ENCODE results near the gene KCNC2. TPM values are rescaled to one million over a fixed set of nuclear protein-coding genes. Genes with fewer than 3 reads are reported as not detected.

KCNC2 gene
- total and polyA plus RNA-seq, 9 of the 15 experiments (the other 6 are each of a cell fraction or from before 2014, with no cell fraction given) = not detected

DNA sequence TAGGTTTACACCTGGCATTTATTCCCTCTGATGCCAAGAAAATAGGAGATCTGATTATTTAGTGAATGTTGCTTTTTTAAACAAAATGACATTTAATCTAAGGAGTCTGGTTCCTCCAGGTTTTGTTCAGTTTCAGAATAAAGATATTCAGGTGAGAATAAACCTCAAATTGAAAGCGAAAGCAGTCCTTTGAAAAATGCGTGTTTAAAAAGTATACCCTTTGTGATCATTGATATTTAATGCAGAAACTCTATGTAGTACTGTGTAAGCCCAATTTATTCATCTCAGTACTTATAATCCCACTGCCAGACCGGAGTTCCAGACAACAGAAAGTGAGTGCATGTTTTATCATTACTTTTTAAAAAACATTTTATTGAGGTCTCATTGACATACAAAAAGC is 210.2 kb downstream of the KCNC2 start:
- in situ Hi-C loops (cut with MboI) (no loop called here), intact Hi-C loops (cut with micrococcal nuclease) (no loop called here)
- 2% methylated on average over 3 of the region's 3 CpGs for WGBS (ENCODE audit: insufficient coverage, low coverage, missing lambda C conversion rate)
- TF ChIP-seq, protein P1, sequence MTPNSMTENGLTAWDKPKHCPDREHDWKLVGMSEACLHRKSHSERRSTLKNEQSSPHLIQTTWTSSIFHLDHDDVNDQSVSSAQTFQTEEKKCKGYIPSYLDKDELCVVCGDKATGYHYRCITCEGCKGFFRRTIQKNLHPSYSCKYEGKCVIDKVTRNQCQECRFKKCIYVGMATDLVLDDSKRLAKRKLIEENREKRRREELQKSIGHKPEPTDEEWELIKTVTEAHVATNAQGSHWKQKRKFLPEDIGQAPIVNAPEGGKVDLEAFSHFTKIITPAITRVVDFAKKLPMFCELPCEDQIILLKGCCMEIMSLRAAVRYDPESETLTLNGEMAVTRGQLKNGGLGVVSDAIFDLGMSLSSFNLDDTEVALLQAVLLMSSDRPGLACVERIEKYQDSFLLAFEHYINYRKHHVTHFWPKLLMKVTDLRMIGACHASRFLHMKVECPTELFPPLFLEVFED (CRISPR knock-in tag; conservative IDR thresholded peaks at IDR 0.05) = no peak
- TF ChIP-seq TSC22D4 (tag; IDR thresholded peaks at IDR 0.05) (no peak), SLC30A9 (CRISPR knock-in tag; IDR thresholded peaks at IDR 0.05) (no peak), LEF1 (IDR thresholded peaks at IDR 0.05) (no peak), CBFB (CRISPR knock-in tag; IDR thresholded peaks at IDR 0.05) (no peak)
- H4K20me1 ChIP-seq (replicated peaks; ENCODE audit: control insufficient read depth, insufficient read depth, low read length) = no peaks in the 10 kb centered on the region
- ChIA-PET CTCF (ENCODE audit: low intra/inter-chr PET ratio) (no interaction called here), POLR2A (no interaction called here)
- H3K4me2 ChIP-seq (ENCODE audit: insufficient read depth, low read length) = no peak overlapping the region
- DNase-seq (ENCODE audit: extremely low read depth in 1 of 4, low spot score in 3 of 4) (no peak), FAIRE-seq (no peak), ATAC-seq (no peak)
- H3K36me3 ChIP-seq (ENCODE audit: control insufficient read depth, insufficient read depth, low read length) = no peaks in the 10 kb centered on the region
- H3K27me3 ChIP-seq (ENCODE audit: control insufficient read depth in 2 of 2, insufficient read depth in 2 of 2, low read length in 2 of 2) = no peaks in the 10 kb centered on the region
- H3K4me1 ChIP-seq (replicated peaks in 1 of 2; ENCODE audit: control insufficient read depth in 2 of 2, insufficient read depth in 2 of 2, low read length in 2 of 2) = no peaks in the 10 kb centered on the region
- no peaks in the 10 kb centered on the region for H3K9me1 ChIP-seq (ENCODE audit: control insufficient read depth, insufficient read depth, low read length)
- no peak overlapping the region for H3K4me3 ChIP-seq
- H3K9ac ChIP-seq (ENCODE audit: insufficient read depth in 1 of 2, low read depth in 2 of 2, low read length in 2 of 2) = no peak overlapping the region
- H3K9me3 ChIP-seq (replicated peaks; ENCODE audit: control insufficient read depth, insufficient read depth, low read depth, low read length) = no peaks in the 10 kb centered on the region
- BruUV-seq (replicated peaks) = no TSS peak
- H3K27ac ChIP-seq (ENCODE audit: extremely low read depth, low read depth, low read length) = no peak overlapping the region
- H3K79me2 ChIP-seq (ENCODE audit: control insufficient read depth, insufficient read depth, low read length) = no peaks in the 10 kb centered on the region
- no peak overlapping the region for H2AFZ ChIP-seq (ENCODE audit: low read depth, low read length)

Other genes with a start within 250 kb of the KCNC2 start
- gene CAPS2, start 120.5 kb upstream of the KCNC2 start, total RNA-seq (2014; rRNA removed) = 0.33 TPM in 1 of 2 replicates, not detected in the other
- gene CAPS2, start 120.5 kb upstream of the KCNC2 start, total RNA-seq (2014; rRNA removed; fragmentation: Illumina TruSeq; extraction: Trizol) = 0.44 and 0.54 TPM in 2 replicates
- gene CAPS2, start 120.5 kb upstream of the KCNC2 start, total RNA-seq (2015; rRNA removed; fragmentation: Illumina TruSeq; extraction: Trizol) = 0.51 and 0.98 TPM in 2 replicates
- 0.36 and 0.60 TPM in 2 replicates for gene CAPS2, start 120.5 kb upstream of the KCNC2 start, total RNA-seq (2021)
- gene CAPS2, start 120.5 kb upstream of the KCNC2 start, polyA plus RNA-seq (2011; rRNA removed) = 0.10 and 0.12 TPM in 2 replicates
- gene CAPS2, start 120.5 kb upstream of the KCNC2 start, polyA plus RNA-seq (2014; fragmentation: Illumina TruSeq; extraction: Trizol) = 0.15 and 0.30 TPM in 2 replicates
- under 1 TPM; 0.37 to 0.69 TPM for gene CAPS2, start 120.5 kb upstream of the KCNC2 start, polyA plus RNA-seq (2014; fragmentation: Nextera tagmentation; extraction: Ambion mirVana)
- 0.82 TPM in 1 of 2 replicates, not detected in the other for gene CAPS2, start 120.5 kb upstream of the KCNC2 start, polyA plus RNA-seq (2014; rRNA removed)
- not detected in 2 replicates for gene GLIPR1L1, start 124.8 kb upstream of the KCNC2 start, total RNA-seq (2014; rRNA removed)
- gene GLIPR1L1, start 124.8 kb upstream of the KCNC2 start, total RNA-seq (2014; rRNA removed; fragmentation: Illumina TruSeq; extraction: Trizol) = not detected in 2 replicates
- not detected in 2 replicates for gene GLIPR1L1, start 124.8 kb upstream of the KCNC2 start, total RNA-seq (2015; rRNA removed; fragmentation: Illumina TruSeq; extraction: Trizol)
- gene GLIPR1L1, start 124.8 kb upstream of the KCNC2 start, total RNA-seq (2021) = not detected in 2 replicates
- not detected in 2 replicates for gene GLIPR1L1, start 124.8 kb upstream of the KCNC2 start, polyA plus RNA-seq (2011; rRNA removed)
- not detected in 2 replicates for gene GLIPR1L1, start 124.8 kb upstream of the KCNC2 start, polyA plus RNA-seq (2014; fragmentation: Illumina TruSeq; extraction: Trizol)
- gene GLIPR1L1, start 124.8 kb upstream of the KCNC2 start, polyA plus RNA-seq (2014; fragmentation: Nextera tagmentation; extraction: Ambion mirVana) = not detected
- not detected in 2 replicates for gene GLIPR1L1, start 124.8 kb upstream of the KCNC2 start, polyA plus RNA-seq (2014; rRNA removed)
- not detected in 2 replicates for gene GLIPR1L2, start 181.2 kb upstream of the KCNC2 start, total RNA-seq (2014; rRNA removed)
- gene GLIPR1L2, start 181.2 kb upstream of the KCNC2 start, total RNA-seq (2014; rRNA removed; fragmentation: Illumina TruSeq; extraction: Trizol) = not detected in 2 replicates
- gene GLIPR1L2, start 181.2 kb upstream of the KCNC2 start, total RNA-seq (2015; rRNA removed; fragmentation: Illumina TruSeq; extraction: Trizol) = not detected in 2 replicates
- not detected in 2 replicates for gene GLIPR1L2, start 181.2 kb upstream of the KCNC2 start, total RNA-seq (2021)
- not detected in 2 replicates for gene GLIPR1L2, start 181.2 kb upstream of the KCNC2 start, polyA plus RNA-seq (2011; rRNA removed)
- not detected in 2 replicates for gene GLIPR1L2, start 181.2 kb upstream of the KCNC2 start, polyA plus RNA-seq (2014; fragmentation: Illumina TruSeq; extraction: Trizol)
- gene GLIPR1L2, start 181.2 kb upstream of the KCNC2 start, polyA plus RNA-seq (2014; fragmentation: Nextera tagmentation; extraction: Ambion mirVana) = not detected
- gene GLIPR1L2, start 181.2 kb upstream of the KCNC2 start, polyA plus RNA-seq (2014; rRNA removed) = not detected in 2 replicates